ENCODE data around the gene SSH2.
"Not testable (repeated sequence)": the region's sequence is repeated elsewhere in the genome, so short reads cannot be mapped to it uniquely, and the experiment has no call there.

The SSH2 gene

GRCh38 chr17:29789196-29790170, 140.5 kb downstream of the SSH2 start:
- CTCF ChIA-PET = interaction anchor here (0.9 to 6.7 kb wide), 3 partner anchors 11 to 150 kb away, joined by 4 to 46 read pairs (median 6); no protein-coding TSS in a partner anchor
- POLR2A ChIA-PET = no interaction called here
- no peak for TF ChIP-seq CTCF (IDR thresholded peaks at IDR 0.05; ENCODE audit: insufficient read depth, low read length, missing control alignments)
- H3K4me3 ChIP-seq (ENCODE audit: low read depth, low read length) = no peak overlapping the region
- DNase-seq (ENCODE audit: low read depth, low spot score) = no peak

- no peak for DNase-seq (ENCODE audit: low read depth, low spot score)
- TF ChIP-seq CTCF (IDR thresholded peaks at IDR 0.05; ENCODE audit: insufficient read depth, low read length, missing control alignments) = no peak
- ChIA-PET POLR2A (no interaction called here), CTCF (interaction anchor here (2.2 kb wide), 1 partner anchor 143 kb away, joined by 8 read pairs; no protein-coding TSS in a partner anchor)
- H3K4me3 ChIP-seq (ENCODE audit: low read depth, low read length) = no peak overlapping the region
Measured at GRCh38 chr17:29787995-29788394, 142.0 kb downstream of the SSH2 start.

- CTCF ChIA-PET = interaction anchor here (0.8 to 8.9 kb wide), 6 partner anchors 9 to 166 kb away, joined by 3 to 170 read pairs (median 14); partner anchors contain the start of gene SSH2
- TF ChIP-seq CTCF (IDR thresholded peaks at IDR 0.05; ENCODE audit: insufficient read depth, low read length, missing control alignments) = no peak
- POLR2A ChIA-PET = no interaction called here
- no peak overlapping the region for H3K4me3 ChIP-seq (ENCODE audit: low read depth, low read length)
- no peak for DNase-seq (ENCODE audit: low read depth, low spot score)
Measured at GRCh38 chr17:29782917-29783316, 147.1 kb downstream of the SSH2 start.

GRCh38 chr17:29779812-29780190, 150.2 kb downstream of the SSH2 start:
- DNase-seq (ENCODE audit: low read depth, low spot score); H3K4me3 ChIP-seq (ENCODE audit: low read depth, low read length); POLR2A ChIA-PET: not testable (repeated sequence)
- CTCF ChIA-PET = interaction anchor here (0.6 to 8.9 kb wide), 43 partner anchors 9 to 812 kb away, joined by 3 to 170 read pairs (median 5); partner anchors contain the start of genes ANKRD13B, CORO6 and SSH2

- no peak for DNase-seq (ENCODE audit: low read depth, low spot score)
- TF ChIP-seq CTCF (IDR thresholded peaks at IDR 0.05; ENCODE audit: insufficient read depth, low read length, missing control alignments) = peak; percentile 66
- CTCF ChIA-PET = interaction anchor here (0.6 to 8.9 kb wide), 50 partner anchors 8 to 812 kb away, joined by 3 to 170 read pairs (median 4); partner anchors contain the start of genes ANKRD13B, CORO6 and SSH2
- no peak overlapping the region for H3K4me3 ChIP-seq (ENCODE audit: low read depth, low read length)
- POLR2A ChIA-PET = no interaction called here
Measured at GRCh38 chr17:29778956-29779811, 150.8 kb downstream of the SSH2 start.

- DNase-seq (ENCODE audit: low read depth, low spot score) = no peak
- TF ChIP-seq CTCF (IDR thresholded peaks at IDR 0.05; ENCODE audit: insufficient read depth, low read length, missing control alignments) = no peak
- H3K4me3 ChIP-seq (ENCODE audit: low read depth, low read length) = no peak overlapping the region
- POLR2A ChIA-PET = no interaction called here
- CTCF ChIA-PET = interaction anchor here (0.8 to 8.9 kb wide), 16 partner anchors 9 to 405 kb away, joined by 3 to 170 read pairs (median 6); no protein-coding TSS in a partner anchor
Measured at GRCh38 chr17:29777663-29778062, 152.4 kb downstream of the SSH2 start.

Data from AG04449 (cell line).